Measurements from ENCODE around the gene UBASH3B. TPM values are rescaled to one million over a fixed set of nuclear protein-coding genes. Genes with fewer than 3 reads are reported as not detected.
A peak's percentile ranks its signal among the peaks of the same experiment; 100 is the strongest.

Gene UBASH3B
- total RNA-seq, 1 donor from 2014 or later, result 3.4 TPM

GRCh38 chr11:122673701-122674100 lies 18.2 kb downstream of the UBASH3B start:
- DNase-seq (ENCODE audit: low read depth in 2 of 2), result peak in 1 of 2 donors; percentile 35

- DNase-seq (ENCODE audit: low read depth in 2 of 2), result no peak
These were observed 21.1 kb downstream of the UBASH3B start for GRCh38 chr11:122676638-122677037.

- DNase-seq (ENCODE audit: low read depth in 2 of 2), result no peak
These were observed 21.7 kb downstream of the UBASH3B start for GRCh38 chr11:122677256-122677655.

- DNase-seq (ENCODE audit: low read depth in 2 of 2), result no peak
These were observed 22.9 kb downstream of the UBASH3B start for GRCh38 chr11:122678406-122678805.

- no peak for DNase-seq (ENCODE audit: low read depth in 2 of 2)
These were observed 23.9 kb downstream of the UBASH3B start for GRCh38 chr11:122679466-122679865.

- no peak for DNase-seq (ENCODE audit: low read depth in 2 of 2)
These were observed 25.5 kb downstream of the UBASH3B start for GRCh38 chr11:122681070-122681469.

DNA sequence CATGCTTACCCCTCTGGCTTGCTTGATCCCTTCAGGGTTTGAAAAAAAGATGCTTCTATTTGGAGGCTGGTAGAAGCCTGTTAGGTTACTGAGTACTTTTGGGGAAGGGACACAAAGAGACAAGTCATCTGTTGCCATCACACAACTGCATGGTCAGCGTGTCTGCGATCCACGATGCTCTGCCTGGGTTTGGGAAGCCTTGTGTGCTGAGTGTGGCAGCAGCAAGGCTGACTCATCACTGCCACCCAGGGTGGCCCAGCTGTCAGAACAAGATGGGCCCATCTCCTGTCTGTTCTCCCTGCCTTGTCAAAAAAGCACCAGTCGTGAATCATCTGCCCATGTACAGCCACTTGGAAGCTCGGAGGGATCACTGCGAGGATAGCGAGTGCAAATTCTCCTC lies 26.2 kb downstream of the UBASH3B start:
- no peak for DNase-seq (ENCODE audit: low read depth in 2 of 2)

DNA sequence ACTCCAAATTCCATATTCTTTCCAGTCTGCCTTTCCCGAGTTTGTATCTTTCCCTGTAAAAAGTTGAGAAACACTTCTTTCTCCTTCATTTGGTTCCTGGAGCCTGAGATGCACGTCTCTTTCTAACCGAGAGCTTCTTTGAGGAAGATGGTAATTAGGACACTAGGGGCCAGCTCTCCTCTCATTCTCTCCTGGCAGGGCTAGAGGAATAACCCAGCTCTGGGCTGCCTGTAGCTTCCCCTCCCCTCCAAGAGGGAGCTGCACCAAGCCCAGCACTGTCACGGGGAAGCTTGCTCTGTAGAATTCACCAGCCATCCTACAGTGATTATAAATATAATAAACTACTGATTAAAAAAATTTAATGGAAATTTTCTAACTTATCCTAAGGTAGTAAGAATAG lies 26.9 kb downstream of the UBASH3B start:
- DNase-seq (ENCODE audit: low read depth in 2 of 2), result no peak

GRCh38 chr11:122685041-122685440 lies 29.5 kb downstream of the UBASH3B start:
- no peak for DNase-seq (ENCODE audit: low read depth in 2 of 2)

DNA sequence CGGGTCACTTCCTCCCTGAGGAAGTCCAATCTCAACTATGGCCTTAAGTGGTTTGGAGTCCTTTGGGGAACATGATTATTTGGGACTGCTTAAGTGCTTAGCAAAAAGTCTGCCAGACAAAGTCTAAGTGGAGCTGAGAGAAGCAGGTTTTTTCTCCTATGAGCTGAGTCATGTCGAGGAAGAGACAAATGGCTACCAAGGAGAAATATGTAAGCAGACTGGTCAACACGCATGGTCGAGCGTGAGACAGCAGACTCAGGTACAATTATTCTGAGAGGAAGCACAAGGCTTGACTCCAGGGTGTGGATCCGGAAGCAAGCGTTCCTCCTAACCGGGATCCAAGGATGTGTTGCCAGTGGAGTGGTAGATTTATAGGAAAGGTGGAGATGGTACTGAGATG lies 30.6 kb downstream of the UBASH3B start:
- no peak for DNase-seq (ENCODE audit: low read depth in 2 of 2)

- no peak for DNase-seq (ENCODE audit: low read depth in 2 of 2)
These were observed 34.9 kb downstream of the UBASH3B start for GRCh38 chr11:122690384-122690783.

DNA sequence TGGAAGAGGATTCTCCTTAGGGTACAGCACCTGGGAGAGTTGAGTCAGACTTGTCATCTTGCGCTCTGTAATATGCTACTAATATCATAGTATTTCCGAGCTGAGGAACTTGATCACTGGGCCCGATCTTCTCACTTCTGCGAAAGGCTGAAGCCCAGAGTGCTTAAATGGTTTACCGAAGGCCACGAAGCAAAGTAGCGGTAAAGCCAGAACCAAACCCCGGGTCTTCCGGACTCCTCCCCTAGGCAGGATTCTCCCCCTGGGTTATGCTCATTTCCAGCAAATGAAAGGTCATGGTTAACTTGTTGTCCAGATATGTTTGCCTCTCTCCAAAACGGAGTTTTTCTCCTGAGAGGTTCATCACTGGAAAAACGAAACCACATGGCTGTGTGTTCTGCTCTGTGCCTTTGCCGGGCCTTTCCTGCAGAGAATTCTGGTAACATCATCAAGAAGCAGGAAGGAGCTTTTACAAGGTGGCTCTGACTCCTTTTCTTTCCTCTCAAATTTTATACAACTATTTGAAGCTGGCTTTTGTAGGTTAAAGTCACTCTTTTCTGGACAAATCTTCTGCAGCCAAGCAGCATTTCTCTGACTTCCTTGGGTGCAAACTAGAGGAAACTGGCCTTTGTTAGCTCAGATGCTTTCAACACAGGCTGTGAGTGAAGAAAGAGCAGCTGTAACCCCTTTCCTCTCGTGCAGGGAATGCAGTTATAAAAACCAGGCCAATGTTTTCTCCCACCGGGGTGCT lies 35.5 kb downstream of the UBASH3B start:
- DNase-seq (ENCODE audit: low read depth in 2 of 2), result peak in 1 of 2 donors; percentile 30

DNA sequence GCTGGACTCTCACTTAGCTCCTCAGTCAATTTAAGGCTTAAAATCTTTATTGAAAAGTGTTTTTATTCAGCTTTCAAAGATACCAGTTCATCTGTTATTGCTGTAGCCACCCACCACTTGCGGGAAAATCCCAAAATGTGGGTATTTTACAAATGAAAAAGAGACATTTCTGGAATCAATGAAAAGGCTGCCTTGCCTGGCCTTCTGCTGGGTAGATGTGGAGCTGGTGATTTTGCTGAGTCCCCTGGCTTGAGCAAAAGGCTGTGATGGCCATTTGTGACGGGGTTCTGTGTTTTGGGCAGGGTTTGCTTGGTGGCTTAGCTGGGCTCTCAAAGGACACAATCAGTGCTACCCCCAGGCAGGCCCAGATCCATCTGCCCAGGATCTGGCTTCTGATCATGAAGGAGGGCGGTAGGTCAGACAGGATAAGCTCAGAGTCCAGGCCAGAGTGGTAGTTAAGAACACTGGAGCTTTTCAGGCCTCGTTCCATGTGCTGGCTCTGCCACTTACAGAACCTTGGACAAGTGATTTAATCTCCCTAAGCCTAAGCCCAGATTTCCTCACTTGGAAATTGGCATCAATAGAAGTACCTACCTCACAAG lies 36.1 kb downstream of the UBASH3B start:
- no peak for DNase-seq (ENCODE audit: low read depth in 2 of 2)

DNA sequence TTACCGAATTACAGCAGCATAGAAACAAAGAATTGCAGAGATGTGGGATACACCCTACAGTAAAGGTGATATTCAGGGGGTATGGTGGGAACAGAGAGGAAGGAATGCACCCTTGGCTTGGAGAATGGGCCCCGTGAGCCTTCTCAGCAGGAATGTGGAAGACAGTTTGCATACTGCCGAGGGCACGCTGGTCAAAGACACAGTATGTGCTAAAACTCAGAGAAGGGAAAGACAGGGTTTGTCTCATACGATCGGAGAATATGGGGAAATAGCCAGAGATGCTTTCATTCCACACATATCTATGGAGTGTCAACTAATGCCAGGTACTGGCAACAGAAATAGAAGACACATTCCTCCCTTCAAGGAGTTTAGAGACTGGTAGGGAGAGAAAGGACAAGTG lies 36.9 kb downstream of the UBASH3B start:
- DNase-seq (ENCODE audit: low read depth in 2 of 2), result no peak

DNA sequence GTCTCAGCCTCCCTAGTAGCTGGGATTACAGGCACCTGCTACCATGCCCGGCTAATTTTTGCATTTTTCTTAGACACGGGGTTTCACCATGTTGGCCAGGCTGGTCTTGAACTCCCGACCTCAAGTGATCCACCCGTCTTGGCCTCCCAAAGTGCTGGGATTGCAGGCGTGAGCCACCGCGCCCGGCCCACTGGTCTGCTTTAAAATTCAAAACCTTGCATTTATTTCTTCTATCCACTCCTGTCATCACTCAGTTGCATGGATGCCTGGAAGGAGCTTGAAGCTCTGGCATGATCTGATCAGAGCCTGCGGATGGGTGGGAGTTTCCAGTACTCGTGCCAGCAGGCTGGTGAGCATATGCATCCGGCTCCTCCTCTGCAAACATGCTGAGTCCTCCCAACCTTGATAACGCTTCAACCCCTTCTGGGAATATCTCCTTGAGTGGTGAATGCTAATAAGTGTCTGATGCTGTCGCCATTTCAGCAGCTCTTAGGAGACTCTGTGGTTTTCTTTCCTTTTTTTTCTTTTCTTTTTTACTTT lies 39.6 kb downstream of the UBASH3B start:
- DNase-seq (ENCODE audit: low read depth in 2 of 2), result no peak

DNA sequence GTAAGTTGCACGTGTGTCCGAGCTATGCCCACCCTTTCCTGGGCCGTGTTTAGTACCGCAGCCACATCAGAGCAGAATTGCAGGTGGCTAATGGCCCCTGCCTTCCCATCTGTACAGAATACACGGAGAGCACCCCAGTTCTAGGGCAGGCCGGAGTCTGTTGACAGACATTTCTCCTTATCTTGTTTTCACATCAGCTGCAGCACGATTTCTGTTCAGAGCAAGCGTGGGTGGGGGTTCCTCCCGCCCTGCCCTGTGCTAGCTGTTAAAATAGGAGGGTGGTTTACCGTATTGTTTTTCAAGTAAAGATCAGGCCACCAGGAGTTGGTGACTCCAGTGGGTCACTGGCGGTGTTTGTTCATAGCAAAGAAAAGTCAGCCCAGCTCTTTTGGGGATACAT lies 41.1 kb downstream of the UBASH3B start:
- peak in 1 of 2 donors; percentile 49 for DNase-seq (ENCODE audit: low read depth in 2 of 2)

- DNase-seq (ENCODE audit: low read depth in 2 of 2), result peak in 1 of 2 donors; percentile 78
These were observed 42.2 kb downstream of the UBASH3B start for GRCh38 chr11:122697636-122698167.

GRCh38 chr11:122698392-122698791 lies 42.9 kb downstream of the UBASH3B start:
- no peak for DNase-seq (ENCODE audit: low read depth in 2 of 2)

DNA sequence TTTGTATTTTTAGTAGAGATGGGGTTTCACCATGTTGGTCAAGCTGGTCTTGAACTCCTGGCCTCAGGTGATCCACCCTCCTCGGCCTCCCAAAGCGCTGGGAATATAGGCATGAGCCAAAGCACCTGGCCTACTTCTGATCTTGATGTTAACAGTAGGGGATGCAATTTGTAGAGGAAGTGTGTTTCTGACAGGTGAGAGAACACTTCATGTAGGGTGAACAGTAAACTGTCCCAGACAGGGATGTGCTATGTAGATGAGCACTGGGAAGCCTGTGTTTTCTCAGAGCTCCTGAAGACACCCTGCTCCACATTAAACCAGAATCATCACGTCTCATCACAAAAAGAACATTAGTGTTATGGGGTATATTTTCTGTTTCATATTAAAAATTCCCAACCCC lies 45.1 kb downstream of the UBASH3B start:
- no peak for DNase-seq (ENCODE audit: low read depth in 2 of 2)

DNA sequence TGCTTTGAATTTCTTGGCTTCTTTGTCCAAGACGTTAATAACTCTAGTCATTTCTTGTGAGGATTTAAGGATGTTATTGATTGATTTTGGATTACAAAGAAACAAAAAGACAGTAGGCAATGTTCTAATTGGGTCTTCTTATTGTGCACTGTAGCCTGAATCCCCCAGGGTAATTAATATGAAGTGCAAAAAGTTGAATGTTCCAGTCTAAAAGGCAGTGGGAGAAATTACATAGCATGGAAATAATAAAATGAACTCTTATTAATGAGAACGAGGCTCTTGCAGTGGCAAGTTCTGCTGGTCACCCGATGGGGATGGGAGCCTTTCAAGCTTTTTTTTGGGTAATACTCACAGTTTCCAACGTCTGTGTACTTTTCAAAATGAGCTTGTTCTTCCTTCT lies 45.6 kb downstream of the UBASH3B start:
- no peak for DNase-seq (ENCODE audit: low read depth in 2 of 2)

DNA sequence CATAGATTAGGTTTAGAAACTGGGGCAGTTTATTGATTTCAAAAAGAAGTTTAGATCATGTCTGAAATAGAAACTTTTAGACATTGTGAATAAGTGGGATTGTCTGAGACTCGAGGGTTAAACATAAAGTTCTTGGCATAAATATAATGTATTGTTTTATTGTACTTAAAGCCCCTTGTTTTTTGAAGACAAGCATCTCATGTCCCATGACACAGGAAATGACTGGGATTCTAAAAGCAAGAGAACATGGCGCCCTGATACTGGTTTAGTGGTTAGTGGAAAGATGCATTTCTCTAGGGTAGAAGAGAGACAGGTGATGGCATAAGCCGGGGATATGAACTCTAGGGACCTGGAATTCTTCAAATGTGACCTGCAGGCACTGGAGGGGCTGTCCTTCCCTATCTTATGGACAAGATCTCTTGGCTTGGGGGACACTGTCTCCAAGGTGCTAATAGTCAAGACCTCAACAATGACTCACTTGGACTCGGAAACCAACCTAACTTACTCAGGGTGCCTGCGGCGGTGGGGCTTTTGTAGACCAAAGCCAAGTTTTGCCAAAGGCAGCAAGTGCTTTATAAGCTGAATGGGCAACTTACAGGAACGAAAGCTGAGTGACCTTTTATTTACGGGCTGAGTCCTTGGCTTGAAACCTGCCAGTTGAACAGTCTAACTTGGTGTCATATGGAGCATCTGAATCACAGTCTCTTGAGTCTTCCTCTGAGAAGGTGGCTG lies 48.2 kb downstream of the UBASH3B start:
- peak in 1 of 2 donors; percentile 68 for DNase-seq (ENCODE audit: low read depth in 2 of 2)

- no peak for DNase-seq (ENCODE audit: low read depth in 2 of 2)
These were observed 49.9 kb downstream of the UBASH3B start for GRCh38 chr11:122705396-122705795.

All from lung microvascular endothelial cell (primary cell).